GM12878 (cell line): ENCODE measurements around the gene URB1. TPM values are rescaled to one million over a fixed set of nuclear protein-coding genes. Genes with fewer than 3 reads are reported as not detected.

Experiments used
- ATAC-seq: fragments of 200-7000 bp; cut with Tn5 transposase; 3 replicates; pipeline ENCODE4 v1.9.1; 2020; ENCODE audit warnings: mild to moderate bottlenecking, moderate library complexity
- BruUV-seq: library from RNA; stranded (reverse); fragments of 400-500 nt; replicated peaks from 2 replicates; lab custom pipeline; 2021; lab: Mats Ljungman, UMichigan
- CTCF ChIA-PET: fragments of 300-600 bp; sonication (Branson Sonifier 250); formaldehyde crosslinking; extraction: SDS; loops from one replicate; lab custom pipeline; 2021; ENCODE audit warnings: inconsistent platforms; lab: Yijun Ruan, JAX
- POLR2A ChIA-PET: fragments of 350-600 bp; formaldehyde crosslinking; extraction: SDS; loops from one replicate; lab custom pipeline; 2021; ENCODE audit warnings: inconsistent platforms; lab: Charles Lee
- RAD21 ChIA-PET: fragments of 300-600 bp; sonication (Branson Sonifier 250); formaldehyde crosslinking; loops from one replicate; lab custom pipeline; 2023; ENCODE audit warnings: antibody characterized with exemption; ENCODE audit not compliant: unreplicated experiment; lab: Charles Lee
- SMC1A ChIA-PET: fragments of 300-600 bp; sonication (Branson Sonifier 250); formaldehyde crosslinking; loops from one replicate; lab custom pipeline; 2023; ENCODE audit not compliant: unreplicated experiment, uncharacterized antibody; lab: Charles Lee
- DNase-seq: peaks from one replicate; pipeline ENCODE4 v3.0.0-alpha.2; 2011; ENCODE audit warnings: low read depth, low spot score
- FAIRE-seq: peaks from 3 replicates; lab custom pipeline; 2011; peaks lifted over from hg19 to GRCh38; lab: Jason Lieb, UNC
- H2AFZ ChIP-seq: 2 replicates; pipeline ENCODE4 v1.6.0; 2011; ENCODE audit warnings: low read depth, low read length, control low read depth; ENCODE audit not compliant: control insufficient read depth
- H3K27ac ChIP-seq: 2 replicates; pipeline ENCODE4 v1.5.1; 2011; ENCODE audit warnings: control low read depth; ENCODE audit not compliant: control insufficient read depth, insufficient read depth
- H3K27me3 ChIP-seq, 2 experiments: replicated peaks in 1 of 2; 2 replicates each; pipeline versions ENCODE4 v1.6.0 to v1.6.1; 2011; ENCODE audit warnings: low read length in 1 of 2; ENCODE audit not compliant: control insufficient read depth in 2 of 2, insufficient read depth in 2 of 2
- H3K36me3 ChIP-seq, 2 experiments: 2 replicates each; pipeline ENCODE4 v1.5.1; 2011; ENCODE audit warnings: low read length in 1 of 2; ENCODE audit not compliant: control insufficient read depth in 2 of 2, insufficient read depth in 2 of 2
- H3K4me1 ChIP-seq: 2 replicates; pipeline ENCODE4 v1.6.1; 2011; ENCODE audit warnings: mild to moderate bottlenecking, low read length, moderate library complexity, mixed read lengths; ENCODE audit not compliant: control insufficient read depth, insufficient read depth
- H3K4me2 ChIP-seq: 2 replicates; pipeline ENCODE4 v1.6.0; 2011; ENCODE audit warnings: control low read depth; ENCODE audit not compliant: control insufficient read depth, insufficient read depth
- H3K4me3 ChIP-seq: fragments of 200-600 bp; sonication (generic); 2 replicates; pipeline ENCODE4 v1.5.1; 2016
- H3K79me2 ChIP-seq: 2 replicates; pipeline ENCODE4 v1.6.0; 2011; ENCODE audit warnings: low read length; ENCODE audit not compliant: control insufficient read depth, insufficient read depth
- H3K9ac ChIP-seq: 2 replicates; pipeline ENCODE4 v1.8.0; 2011; ENCODE audit warnings: low read length, control low read depth, mixed read lengths; ENCODE audit not compliant: control insufficient read depth, insufficient read depth
- H3K9me3 ChIP-seq: replicated peaks from 3 replicates; pipeline ENCODE4 v1.5.1; 2011; ENCODE audit warnings: mild to moderate bottlenecking, low read length; ENCODE audit not compliant: control insufficient read depth, insufficient read depth
- H4K20me1 ChIP-seq: 2 replicates; pipeline ENCODE4 v1.6.0; 2011; ENCODE audit not compliant: control insufficient read depth, insufficient read depth
- ETV6 ChIP-seq, 2 experiments: fragments of 450-650 bp in 1 of 2; IDR thresholded peaks in 1 of 2; conservative IDR thresholded peaks in 1 of 2; 2 replicates each; pipeline ENCODE4 v1.6.1; 2014; ENCODE audit warnings: antibody characterized with exemption in 1 of 2, borderline replicate concordance in 1 of 2, low read depth in 1 of 2, mild to moderate bottlenecking in 1 of 2, moderate library complexity in 1 of 2
- FOXK2 ChIP-seq: fragments of 450-650 bp; IDR thresholded peaks from 2 replicates; pipeline ENCODE4 v1.6.1; 2017; ENCODE audit warnings: mild to moderate bottlenecking, moderate library complexity
- NR2C1 ChIP-seq: fragments of 450-650 bp; IDR thresholded peaks from 2 replicates; pipeline ENCODE4 v1.6.1; 2017; ENCODE audit warnings: antibody characterized with exemption, mild to moderate bottlenecking, moderate library complexity
- POLR2A ChIP-seq: IDR thresholded peaks from 2 replicates; pipeline ENCODE4 v1.6.1; 2011; ENCODE audit warnings: low read depth, mild to moderate bottlenecking, low read length
- POLR2AphosphoS2 ChIP-seq: IDR thresholded peaks from 2 replicates; pipeline ENCODE4 v1.6.1; 2011; ENCODE audit warnings: low read depth, mild to moderate bottlenecking, low read length, improper control_type of control experiment, moderate library complexity
- POU2F2 ChIP-seq: IDR thresholded peaks from 3 replicates; pipeline ENCODE4 v1.6.1; 2011; ENCODE audit warnings: low read depth, mild to moderate bottlenecking, low read length, borderline replicate concordance
- SMAD1 ChIP-seq: fragments of 450-650 bp; IDR thresholded peaks from 2 replicates; pipeline ENCODE4 v1.6.1; 2018; ENCODE audit warnings: mild to moderate bottlenecking, low read depth; ENCODE audit not compliant: partially characterized antibody
- WGBS: methylation state at CpG from one replicate; pipeline ENCODE4 v1.1.6; 2016; ENCODE audit warnings: low lambda C conversion rate; ENCODE audit not compliant: insufficient replicate concordance, insufficient coverage; ENCODE audit errors: missing lambda C conversion rate; 5-methylcytosine and 5-hydroxymethylcytosine counted together
- in situ Hi-C: fragments of 300-500 bp; cut with MboI; formaldehyde crosslinking; loops from 9 replicates; pipeline ENCODE4 v1.14.3; 2018; ENCODE audit warnings: mixed read lengths
- intact Hi-C: fragments of 100-400 bp; cut with micrococcal nuclease; formaldehyde crosslinking; loops from one replicate; pipeline ENCODE4 v1.14.2; 2022; ENCODE audit not compliant: unreplicated experiment
- polyA plus RNA-seq, 11 experiments: library from polyadenylated mRNA; depleted of rRNA in 4 of 11; unstranded in 6 of 11; stranded (reverse) in 5 of 11; fragments of >200 nt; fragmentation: Nextera tagmentation in 4 of 11; fragmentation: Illumina TruSeq in 1 of 11; extraction: Ambion mirVana in 4 of 11; extraction: Trizol in 1 of 11; gene quantifications; 1 replicate in 1 of 11; 2 replicates in 10 of 11; pipeline versions ENCODE4 v1.2.1 to v1.2.3, GENCODE V29; 2011 to 2016; ENCODE audit warnings: inconsistent platforms in 2 of 11, missing spikeins in 2 of 11, low read depth in 1 of 11
- total RNA-seq, 4 experiments: library from RNA; depleted of rRNA in 3 of 4; stranded (reverse); fragments of >200 nt in 3 of 4; fragmentation: Illumina TruSeq in 1 of 4; extraction: Trizol in 1 of 4; gene quantifications; 2 replicates each; pipeline versions ENCODE4 v1.2.1 to v1.2.3, GENCODE V29; 2013 to 2021

Gene URB1
- total and polyA plus RNA-seq, 10 of the 15 experiments (the other 5 are each of a cell fraction or from before 2014, with no cell fraction given), result 0.56 to 23.2 (median 8.9) TPM

DNA sequence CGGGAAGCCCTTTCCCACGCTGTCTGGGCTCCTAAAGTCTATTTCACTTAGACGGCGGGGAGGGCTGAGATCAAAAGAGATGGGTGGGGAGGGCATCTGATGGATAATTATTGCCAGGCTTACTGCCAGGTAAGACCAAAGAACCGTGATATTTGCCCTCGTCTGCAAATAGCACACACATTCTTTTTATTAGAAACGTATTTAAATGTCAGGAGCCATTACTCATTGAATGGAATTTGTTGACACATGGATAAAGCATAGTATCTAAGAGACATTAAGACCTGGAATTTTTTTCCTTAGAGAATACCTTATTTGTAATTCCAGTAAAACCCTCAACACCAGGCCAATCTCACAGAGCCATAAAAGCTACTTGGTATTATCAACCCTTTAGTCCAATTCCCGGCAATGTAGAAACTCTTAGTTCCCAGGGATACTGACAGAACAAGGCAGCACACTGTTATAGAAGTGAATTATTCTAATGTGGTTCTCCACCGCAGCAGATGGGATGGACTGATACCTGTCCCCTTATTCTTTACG is 10.6 kb downstream of the URB1 start (continued):
- TF ChIP-seq ETV6 (conservative IDR thresholded peaks at IDR 0.05 in 1 of 2, IDR thresholded peaks at IDR 0.05 in 1 of 2; ENCODE audit: borderline replicate concordance in 1 of 2, low read depth in 1 of 2), result no peak
- TF ChIP-seq POLR2A, result no peak
- TF ChIP-seq FOXK2, result no peak

DNA sequence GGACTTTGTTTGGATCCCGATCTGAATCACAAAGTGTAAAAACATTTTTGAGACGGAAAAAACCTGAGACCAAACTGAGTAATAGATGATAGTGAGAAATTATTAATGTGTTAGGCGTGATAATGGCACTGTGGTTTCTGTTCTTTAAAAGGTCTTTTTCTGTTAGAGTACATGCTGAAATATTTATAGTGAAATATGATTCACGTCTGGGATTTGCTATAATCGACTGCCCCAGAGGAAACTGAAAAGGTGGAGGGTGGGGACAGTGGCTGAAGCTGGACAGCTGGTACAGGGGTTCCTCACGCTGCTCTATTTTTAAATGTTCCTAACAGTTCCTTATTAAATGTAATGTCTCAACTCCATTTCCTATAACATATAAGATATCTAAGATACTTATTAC is 11.2 kb downstream of the URB1 start:
- in situ Hi-C loops (loop anchor here (25.0 kb wide), 1 partner anchor 1256 kb away; the partner anchor contains the start of genes CRYZL1 and ITSN1), intact Hi-C loops (no loop called here)
- H3K9ac ChIP-seq, result no peak overlapping the region
- ChIA-PET RAD21 (no interaction called here), SMC1A (no interaction called here), POLR2A (no interaction called here), CTCF (no interaction called here)
- no peaks in the 10 kb centered on the region for H3K27me3 ChIP-seq
- no peaks in the 10 kb centered on the region for H3K4me1 ChIP-seq
- H3K27ac ChIP-seq, result no peak overlapping the region
- H3K9me3 ChIP-seq, result no peaks in the 10 kb centered on the region
- no peaks in the 10 kb centered on the region; the same call in 1 of the 2 replicates for H3K79me2 ChIP-seq
- 57% methylated on average over 6 of the region's 6 CpGs for WGBS
- no peak for FAIRE-seq
- no peaks in the 10 kb centered on the region; the same call in 1 of the 2 replicates for H4K20me1 ChIP-seq
- no peak overlapping the region for H3K4me3 ChIP-seq
- H3K4me2 ChIP-seq, result no peak overlapping the region
- no peak for ATAC-seq
- peaks cover 27 to 30% of the 10 kb centered on the region in 2 experiments; a peak in 3 of 4 replicates for H3K36me3 ChIP-seq
- no TSS peak for BruUV-seq
- H2AFZ ChIP-seq, result no peak overlapping the region
- no peak for TF ChIP-seq SMAD1
- TF ChIP-seq POLR2AphosphoS2, result no peak
- no peak for TF ChIP-seq POU2F2
- no peak for TF ChIP-seq NR2C1
- DNase-seq, result no peak
